K562 treated with DMSO at 1 percent for 24 hours (cell line): ENCODE measurements around the gene TOMM70. TPM values are rescaled to one million over a fixed set of nuclear protein-coding genes. Genes with fewer than 3 reads are reported as not detected.

Experiments
- total RNA-seq: library from RNA; unstranded; fragments of 300-600 nt; gene quantifications from 2 replicates; pipeline ENCODE4 v1.2.3, GENCODE V29; 2022; ENCODE audit warnings: low read depth; ENCODE audit not compliant: insufficient read depth

The TOMM70 gene
- total RNA-seq: 17.4 and 19.8 TPM in 2 replicates

GRCh38 chr3:100400780-100401673 is at the start of gene TOMM70, which contains the start of gene LNP1:
TSS of gene TOMM70 (minus strand) at chr3:100401089. CDS start at chr3:100400949, 140 bp downstream.
TSS of gene LNP1 (plus strand) at chr3:100401539. CDS start at chr3:100429730, 28,191 bp downstream.

GRCh38 chr3:100334488-100335351 is 66.2 kb downstream of the TOMM70 start, which contains the start of gene NIT2:
TSS of gene NIT2 (plus strand) at chr3:100334757. CDS start at chr3:100334792, 35 bp downstream.

Other genes with a start within 250 kb of the TOMM70 start
- 10.2 and 16.8 TPM in 2 replicates for gene TBC1D23, start 140.1 kb downstream of the TOMM70 start, total RNA-seq
- gene NIT2, start 66.3 kb downstream of the TOMM70 start, total RNA-seq: 15.9 and 19.5 TPM in 2 replicates
- gene LNP1, start 450 bp upstream of the TOMM70 start, total RNA-seq: 3.1 and 3.6 TPM in 2 replicates
- 1.9 and 3.8 TPM in 2 replicates for gene TMEM45A, start 91.5 kb upstream of the TOMM70 start, total RNA-seq
- not detected in 2 replicates for gene ADGRG7, start 208.5 kb upstream of the TOMM70 start, total RNA-seq